ENCODE results near the gene PLIN4. TPM values are rescaled to one million over a fixed set of nuclear protein-coding genes. Genes with fewer than 3 reads are reported as not detected.

PLIN4 gene
- total and polyA plus RNA-seq, 9 of the 15 experiments (the other 6 are each of a cell fraction or from before 2014, with no cell fraction given), result 0.04 to 0.16 (median 0.07) TPM; not detected in 3

GRCh38 chr19:4492337-4493103 lies 25.8 kb downstream of the PLIN4 start:
- Histone ChIP-seq H3K36me3 (ENCODE audit: control insufficient read depth, insufficient read depth, low read length) (peaks cover 63% of the 10 kb centered on the region), H3K27ac (ENCODE audit: extremely low read depth, low read depth, low read length) (no peak overlapping the region; the same call in 2 of the 3 replicates), H3K4me2 (ENCODE audit: insufficient read depth, low read length) (no peak overlapping the region), H3K9me3 (replicated peaks; ENCODE audit: control insufficient read depth, insufficient read depth, low read depth, low read length) (peaks cover 3% of the 10 kb centered on the region; the same call in 1 of the 2 replicates), H3K9me1 (ENCODE audit: control insufficient read depth, insufficient read depth, low read length) (no peaks in the 10 kb centered on the region), H3K27me3 (ENCODE audit: control insufficient read depth in 2 of 2, insufficient read depth in 2 of 2, low read length in 2 of 2) (no peaks in the 10 kb centered on the region), H3K9ac (ENCODE audit: insufficient read depth in 1 of 2, low read depth in 2 of 2, low read length in 2 of 2) (no peak overlapping the region), H4K20me1 (replicated peaks; ENCODE audit: control insufficient read depth, insufficient read depth, low read length) (no peaks in the 10 kb centered on the region), H3K4me1 (replicated peaks in 1 of 2; ENCODE audit: control insufficient read depth in 2 of 2, insufficient read depth in 2 of 2, low read length in 2 of 2) (peaks cover 0 to 9% of the 10 kb centered on the region in 2 experiments; a peak in 1 of 5 replicates), H3K4me3 (no peak overlapping the region), H3K79me2 (ENCODE audit: control insufficient read depth, insufficient read depth, low read length) (no peaks in the 10 kb centered on the region), H2AFZ (ENCODE audit: low read depth, low read length) (no peak overlapping the region)
- BruUV-seq (replicated peaks), result no TSS peak
- in situ Hi-C loops (cut with MboI), result no loop called here
- CTCF ChIA-PET (ENCODE audit: low intra/inter-chr PET ratio), result no interaction called here
- DNase-seq (ENCODE audit: extremely low read depth in 1 of 4, low spot score in 3 of 4) (no peak), FAIRE-seq (peak; percentile 94), ATAC-seq (no peak)
- POLR2A ChIA-PET, result no interaction called here
- 91% methylated on average over 3 of the region's 3 CpGs for WGBS (ENCODE audit: insufficient coverage, low coverage, missing lambda C conversion rate)
- intact Hi-C loops (cut with micrococcal nuclease), result no loop called here
- no peak for TF ChIP-seq CBX2 (IDR thresholded peaks at IDR 0.05; ENCODE audit: insufficient read depth, low read length, poor library complexity, severe bottlenecking)
- peak; percentile 48 for TF ChIP-seq SUPT5H (IDR thresholded peaks at IDR 0.05)
- no peak for TF ChIP-seq ZSCAN32 (CRISPR knock-in tag; IDR thresholded peaks at IDR 0.05)
- TF ChIP-seq, protein P1, sequence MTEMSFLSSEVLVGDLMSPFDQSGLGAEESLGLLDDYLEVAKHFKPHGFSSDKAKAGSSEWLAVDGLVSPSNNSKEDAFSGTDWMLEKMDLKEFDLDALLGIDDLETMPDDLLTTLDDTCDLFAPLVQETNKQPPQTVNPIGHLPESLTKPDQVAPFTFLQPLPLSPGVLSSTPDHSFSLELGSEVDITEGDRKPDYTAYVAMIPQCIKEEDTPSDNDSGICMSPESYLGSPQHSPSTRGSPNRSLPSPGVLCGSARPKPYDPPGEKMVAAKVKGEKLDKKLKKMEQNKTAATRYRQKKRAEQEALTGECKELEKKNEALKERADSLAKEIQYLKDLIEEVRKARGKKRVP (CRISPR knock-in tag; IDR thresholded peaks at IDR 0.05), result no peak
- TF ChIP-seq WHSC1 (IDR thresholded peaks at IDR 0.05; ENCODE audit: low read length), result no peak
- no peak for TF ChIP-seq NEUROD1 (IDR thresholded peaks at IDR 0.05; ENCODE audit: borderline replicate concordance, low read depth, low read length, partially characterized antibody)
- no peak for TF ChIP-seq MAZ (CRISPR knock-in tag; conservative IDR thresholded peaks at IDR 0.05 in 1 of 2, IDR thresholded peaks at IDR 0.05 in 1 of 2)
- TF ChIP-seq, protein P2, sequence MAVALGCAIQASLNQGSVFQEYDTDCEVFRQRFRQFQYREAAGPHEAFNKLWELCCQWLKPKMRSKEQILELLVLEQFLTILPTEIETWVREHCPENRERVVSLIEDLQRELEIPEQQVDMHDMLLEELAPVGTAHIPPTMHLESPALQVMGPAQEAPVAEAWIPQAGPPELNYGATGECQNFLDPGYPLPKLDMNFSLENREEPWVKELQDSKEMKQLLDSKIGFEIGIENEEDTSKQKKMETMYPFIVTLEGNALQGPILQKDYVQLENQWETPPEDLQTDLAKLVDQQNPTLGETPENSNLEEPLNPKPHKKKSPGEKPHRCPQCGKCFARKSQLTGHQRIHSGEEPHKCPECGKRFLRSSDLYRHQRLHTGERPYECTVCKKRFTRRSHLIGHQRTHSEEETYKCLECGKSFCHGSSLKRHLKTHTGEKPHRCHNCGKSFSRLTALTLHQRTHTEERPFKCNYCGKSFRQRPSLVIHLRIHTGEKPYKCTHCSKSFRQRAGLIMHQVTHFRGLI (CRISPR knock-in tag; IDR thresholded peaks at IDR 0.05), result no peak
- TF ChIP-seq RREB1 (CRISPR knock-in tag; IDR thresholded peaks at IDR 0.05), result no peak
- no peak for TF ChIP-seq KDM2B (CRISPR knock-in tag; IDR thresholded peaks at IDR 0.05)
- no peak for TF ChIP-seq RHOXF2B (CRISPR knock-in tag; conservative IDR thresholded peaks at IDR 0.05)

All from K562 (cell line).